ENCODE data around the gene AFF3.

AFF3 gene, protein sequence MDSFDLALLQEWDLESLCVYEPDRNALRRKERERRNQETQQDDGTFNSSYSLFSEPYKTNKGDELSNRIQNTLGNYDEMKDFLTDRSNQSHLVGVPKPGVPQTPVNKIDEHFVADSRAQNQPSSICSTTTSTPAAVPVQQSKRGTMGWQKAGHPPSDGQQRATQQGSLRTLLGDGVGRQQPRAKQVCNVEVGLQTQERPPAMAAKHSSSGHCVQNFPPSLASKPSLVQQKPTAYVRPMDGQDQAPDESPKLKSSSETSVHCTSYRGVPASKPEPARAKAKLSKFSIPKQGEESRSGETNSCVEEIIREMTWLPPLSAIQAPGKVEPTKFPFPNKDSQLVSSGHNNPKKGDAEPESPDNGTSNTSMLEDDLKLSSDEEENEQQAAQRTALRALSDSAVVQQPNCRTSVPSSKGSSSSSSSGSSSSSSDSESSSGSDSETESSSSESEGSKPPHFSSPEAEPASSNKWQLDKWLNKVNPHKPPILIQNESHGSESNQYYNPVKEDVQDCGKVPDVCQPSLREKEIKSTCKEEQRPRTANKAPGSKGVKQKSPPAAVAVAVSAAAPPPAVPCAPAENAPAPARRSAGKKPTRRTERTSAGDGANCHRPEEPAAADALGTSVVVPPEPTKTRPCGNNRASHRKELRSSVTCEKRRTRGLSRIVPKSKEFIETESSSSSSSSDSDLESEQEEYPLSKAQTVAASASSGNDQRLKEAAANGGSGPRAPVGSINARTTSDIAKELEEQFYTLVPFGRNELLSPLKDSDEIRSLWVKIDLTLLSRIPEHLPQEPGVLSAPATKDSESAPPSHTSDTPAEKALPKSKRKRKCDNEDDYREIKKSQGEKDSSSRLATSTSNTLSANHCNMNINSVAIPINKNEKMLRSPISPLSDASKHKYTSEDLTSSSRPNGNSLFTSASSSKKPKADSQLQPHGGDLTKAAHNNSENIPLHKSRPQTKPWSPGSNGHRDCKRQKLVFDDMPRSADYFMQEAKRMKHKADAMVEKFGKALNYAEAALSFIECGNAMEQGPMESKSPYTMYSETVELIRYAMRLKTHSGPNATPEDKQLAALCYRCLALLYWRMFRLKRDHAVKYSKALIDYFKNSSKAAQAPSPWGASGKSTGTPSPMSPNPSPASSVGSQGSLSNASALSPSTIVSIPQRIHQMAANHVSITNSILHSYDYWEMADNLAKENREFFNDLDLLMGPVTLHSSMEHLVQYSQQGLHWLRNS (N-terminal part only)

DNA sequence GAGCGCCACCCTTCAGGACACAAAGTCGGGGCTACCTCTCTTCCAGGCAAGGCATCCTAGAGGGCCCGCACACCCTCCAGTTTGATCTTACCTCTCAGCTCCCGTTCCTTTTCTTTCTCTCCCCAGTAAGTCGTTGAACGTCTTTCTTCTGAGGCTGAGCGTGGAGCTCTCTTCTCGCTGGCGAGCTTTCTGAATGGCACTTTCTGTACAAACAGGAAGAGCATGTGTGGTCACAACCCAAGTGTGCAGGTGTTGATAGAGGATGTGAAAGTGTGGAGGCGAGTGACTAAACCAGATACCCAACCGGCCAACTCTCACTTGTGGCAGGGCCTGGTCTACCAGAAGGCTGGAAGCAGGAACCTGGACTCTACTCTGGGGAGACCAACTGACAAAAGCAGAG is at the start of gene AFF3:
Gene AFF3, minus strand, starts transcription at position 198 of the 400 bp plus-strand sequence. CDS start 38,136 bp downstream, outside the sequence.
- TF ChIP-seq, protein P1, sequence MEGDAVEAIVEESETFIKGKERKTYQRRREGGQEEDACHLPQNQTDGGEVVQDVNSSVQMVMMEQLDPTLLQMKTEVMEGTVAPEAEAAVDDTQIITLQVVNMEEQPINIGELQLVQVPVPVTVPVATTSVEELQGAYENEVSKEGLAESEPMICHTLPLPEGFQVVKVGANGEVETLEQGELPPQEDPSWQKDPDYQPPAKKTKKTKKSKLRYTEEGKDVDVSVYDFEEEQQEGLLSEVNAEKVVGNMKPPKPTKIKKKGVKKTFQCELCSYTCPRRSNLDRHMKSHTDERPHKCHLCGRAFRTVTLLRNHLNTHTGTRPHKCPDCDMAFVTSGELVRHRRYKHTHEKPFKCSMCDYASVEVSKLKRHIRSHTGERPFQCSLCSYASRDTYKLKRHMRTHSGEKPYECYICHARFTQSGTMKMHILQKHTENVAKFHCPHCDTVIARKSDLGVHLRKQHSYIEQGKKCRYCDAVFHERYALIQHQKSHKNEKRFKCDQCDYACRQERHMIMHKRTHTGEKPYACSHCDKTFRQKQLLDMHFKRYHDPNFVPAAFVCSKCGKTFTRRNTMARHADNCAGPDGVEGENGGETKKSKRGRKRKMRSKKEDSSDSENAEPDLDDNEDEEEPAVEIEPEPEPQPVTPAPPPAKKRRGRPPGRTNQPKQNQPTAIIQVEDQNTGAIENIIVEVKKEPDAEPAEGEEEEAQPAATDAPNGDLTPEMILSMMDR (IDR thresholded peaks at IDR 0.05; ENCODE audit: low read depth, low read length): no peak
- no peak for DNase-seq (ENCODE audit: extremely low read depth, low read depth)

DNA sequence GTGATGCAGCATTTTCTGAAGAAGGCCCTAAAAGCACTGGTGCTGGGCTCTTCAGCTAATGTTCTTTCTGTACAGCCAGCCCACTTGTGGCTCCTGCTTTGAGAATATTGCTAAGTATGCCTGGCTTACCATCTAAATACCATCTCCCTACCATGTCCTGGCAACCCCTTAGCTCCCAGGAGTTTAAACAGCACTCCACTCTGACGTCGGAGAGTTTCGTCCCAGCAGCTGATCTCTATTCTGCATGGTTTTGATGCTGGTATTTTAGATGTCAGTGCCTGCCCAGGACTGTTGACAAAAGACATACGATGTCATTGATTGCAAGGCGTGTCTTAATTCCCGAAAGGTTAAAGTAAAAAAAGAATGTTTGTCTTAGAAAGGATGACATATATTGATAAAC is 47.0 kb upstream of the AFF3 start:
- DNase-seq (ENCODE audit: extremely low read depth, low read depth): no peak
- TF ChIP-seq, protein P1 (IDR thresholded peaks at IDR 0.05; ENCODE audit: low read depth, low read length): no peak

DNA sequence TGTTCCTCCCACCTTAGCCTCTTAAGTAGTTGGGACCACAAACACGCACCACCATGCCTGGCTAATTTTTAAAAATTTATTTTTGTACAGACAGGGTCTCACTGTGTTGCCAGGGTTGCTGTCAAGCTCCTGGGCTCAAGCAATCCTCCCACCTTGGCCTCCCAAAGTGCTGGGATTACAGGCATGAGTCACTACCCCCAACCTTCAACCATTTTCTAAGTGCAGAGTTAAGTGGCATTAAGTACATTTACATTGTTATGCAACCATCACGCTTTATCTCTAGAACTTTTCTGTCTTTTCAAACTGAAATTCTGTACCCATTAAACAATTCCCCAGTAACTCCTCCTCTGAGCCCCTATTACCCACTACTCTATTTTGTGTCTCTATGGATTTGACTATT is 45.9 kb upstream of the AFF3 start:
- TF ChIP-seq, protein P1 (IDR thresholded peaks at IDR 0.05; ENCODE audit: low read depth, low read length): no peak
- DNase-seq (ENCODE audit: extremely low read depth, low read depth): no peak

DNA sequence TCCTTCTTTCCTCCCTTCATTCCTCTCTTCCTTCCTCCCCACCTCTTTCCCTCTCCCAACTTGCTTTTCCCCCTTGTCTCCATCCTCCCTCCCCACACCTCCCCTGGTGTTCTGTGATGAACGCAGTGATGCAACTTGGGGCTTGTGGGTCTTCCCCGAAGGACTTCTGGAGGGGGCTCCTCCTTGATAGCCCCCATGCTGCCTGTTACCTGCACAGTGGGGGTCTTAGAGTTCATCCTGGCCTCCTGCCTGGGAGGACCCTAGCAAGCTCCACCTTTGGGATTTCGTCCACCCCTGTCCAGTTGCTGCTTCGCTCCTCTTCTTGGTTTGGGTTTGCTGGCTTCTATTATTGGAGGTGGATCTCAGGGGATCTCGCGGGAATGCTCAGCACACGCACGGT is 43.7 kb upstream of the AFF3 start:
- TF ChIP-seq, protein P1 (IDR thresholded peaks at IDR 0.05; ENCODE audit: low read depth, low read length): no peak
- no peak for DNase-seq (ENCODE audit: extremely low read depth, low read depth)

DNA sequence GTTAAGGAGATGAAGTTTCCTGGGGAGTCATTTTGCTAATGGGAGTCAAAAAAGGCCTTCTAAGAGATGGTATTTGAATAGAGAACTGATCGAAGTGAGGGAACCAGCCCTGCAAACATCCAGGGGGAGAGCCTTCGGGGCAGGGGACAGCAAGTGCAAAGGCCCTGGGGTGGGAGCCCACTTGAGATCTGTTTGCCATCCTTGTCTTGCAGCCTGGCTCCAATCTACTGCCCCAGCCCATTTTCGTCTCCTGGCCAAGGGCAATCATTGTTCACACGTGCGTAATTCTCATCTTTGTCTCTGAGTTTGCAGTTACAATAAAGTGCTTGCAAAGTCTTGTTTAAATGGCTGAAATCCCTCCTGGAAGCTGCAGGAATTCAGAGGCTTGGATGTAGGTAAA is 43.1 kb upstream of the AFF3 start:
- TF ChIP-seq, protein P1 (IDR thresholded peaks at IDR 0.05; ENCODE audit: low read depth, low read length): no peak
- DNase-seq (ENCODE audit: extremely low read depth, low read depth): no peak

DNA sequence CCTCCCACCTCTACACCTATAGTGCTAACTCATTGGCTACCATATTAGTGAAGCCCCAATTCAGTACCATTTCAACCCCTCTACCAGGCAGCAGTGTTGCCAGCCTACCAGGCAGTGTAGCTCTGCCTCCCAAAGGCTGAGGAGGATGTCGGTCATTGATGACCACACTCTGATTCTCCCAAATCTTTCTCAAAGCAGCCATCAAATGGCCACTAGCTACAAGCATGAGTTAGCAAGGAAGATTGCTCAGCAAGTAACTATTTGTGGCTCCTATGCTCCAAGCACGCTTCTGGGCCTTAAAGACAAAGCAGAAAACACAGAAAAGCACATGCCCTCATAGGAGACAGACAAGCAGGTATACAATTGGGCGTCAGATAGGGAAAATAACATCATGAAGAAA is 42.7 kb upstream of the AFF3 start:
- TF ChIP-seq, protein P1 (IDR thresholded peaks at IDR 0.05; ENCODE audit: low read depth, low read length): no peak
- no peak for DNase-seq (ENCODE audit: extremely low read depth, low read depth)

Measured in AG09319 (cell line).